Transverse colon (tissue), 4 donors: Measurements from ENCODE around the gene KRTAP10-5. TPM values are rescaled to one million over a fixed set of nuclear protein-coding genes. Genes with fewer than 3 reads are reported as not detected.
A peak's percentile ranks its signal among the peaks of the same experiment; 100 is the strongest.

Experiments
- DNase-seq: peaks from one replicate; pipeline ENCODE4 v3.0.0-alpha.2; 2019
- H3K27ac ChIP-seq, 4 donors: fragments of 200-600 bp; sonication (generic); 2 replicates each; pipeline ENCODE4 v1.5.1; 2016 to 2018; ENCODE audit warnings: inconsistent platforms in 4 of 4
- H3K27me3 ChIP-seq: fragments of 200-600 bp; sonication (generic); 2 replicates; pipeline ENCODE4 v1.5.1; 2017; ENCODE audit warnings: inconsistent platforms
- H3K36me3 ChIP-seq, 4 donors: fragments of 200-600 bp; sonication (generic); 2 replicates each; pipeline ENCODE4 v1.5.1; 2017 to 2019; ENCODE audit warnings: inconsistent platforms in 4 of 4
- H3K4me1 ChIP-seq, 4 donors: fragments of 200-600 bp; sonication (generic); 2 replicates each; pipeline ENCODE4 v1.5.1; 2017 to 2020; ENCODE audit warnings: inconsistent platforms in 4 of 4
- H3K4me3 ChIP-seq, 4 donors: fragments of 200-600 bp; sonication (generic); 1 replicate in 1 of 4; 2 replicates in 3 of 4; pipeline versions ENCODE4 v1.5.1 to v1.6.1; 2017 to 2019; ENCODE audit warnings: inconsistent platforms in 4 of 4
- H3K9me3 ChIP-seq, 2 donors: fragments of 200-600 bp; sonication (generic); 2 replicates each; pipeline ENCODE4 v1.5.1; 2017 to 2019; ENCODE audit warnings: inconsistent platforms in 2 of 2
- CTCF ChIP-seq, 5 experiments: fragments of 200-600 bp in 3 of 5; fragments of 450-650 bp in 2 of 5; sonication (generic) in 3 of 5; IDR thresholded peaks; 1 replicate in 2 of 5; 2 replicates in 3 of 5; pipeline ENCODE4 v1.5.1; 2016 to 2017; ENCODE audit warnings: antibody characterized with exemption in 5 of 5, inconsistent platforms in 3 of 5, mild to moderate bottlenecking in 2 of 5, moderate library complexity in 1 of 5
- EP300 ChIP-seq: sonication (generic); formaldehyde crosslinking; IDR thresholded peaks from one replicate; pipeline ENCODE4 v1.6.1; 2017; ENCODE audit warnings: antibody characterized with exemption, low read depth
- POLR2A ChIP-seq: fragments of 450-650 bp; IDR thresholded peaks from one replicate; pipeline ENCODE4 v1.6.1; 2016; ENCODE audit warnings: antibody characterized with exemption, mild to moderate bottlenecking, moderate library complexity
- POLR2AphosphoS5 ChIP-seq, 3 donors: sonication (generic); formaldehyde crosslinking; IDR thresholded peaks; one replicate each; pipeline ENCODE4 v1.6.1; 2016; ENCODE audit warnings: antibody characterized with exemption in 3 of 3
- WGBS, 2 donors: methylation state at CpG; one replicate each; pipeline ENCODE4 v1.1.5; 2018; ENCODE audit warnings: low coverage in 1 of 2; 5-methylcytosine and 5-hydroxymethylcytosine counted together
- in situ Hi-C, 4 donors: fragments of 200-750 bp; cut with MboI; loops; one replicate each; pipeline versions ENCODE4 v1.15.0 to v1.15.1; 2017; ENCODE audit warnings: low sequenced_read_pairs in 3 of 4, low pct_ligation_motif_present in 1 of 4, low pct_unique_long_range_greater_than_20kb in 1 of 4
- intact Hi-C: fragments of 100-400 bp; cut with DNase I; formaldehyde crosslinking; loops from one replicate; pipeline ENCODE4 v1.15.1; 2023; ENCODE audit warnings: low total_unique reads
- total RNA-seq, 4 donors: library from RNA; depleted of rRNA; stranded (reverse); fragments of >200 nt; gene quantifications; one replicate each; pipeline ENCODE4 v1.1.0, GENCODE V29; 2016

The KRTAP10-5 gene
- total RNA-seq, 4 donors from 2014 or later, result not detected

- Histone ChIP-seq H3K4me1 (no peaks in the 10 kb centered on the region), H3K4me3 (no peak overlapping the region), H3K27me3 (peaks cover 5% of the 10 kb centered on the region), H3K36me3 (no peaks in the 10 kb centered on the region), H3K9me3 (no peaks in the 10 kb centered on the region), H3K27ac (no peak overlapping the region)
- intact Hi-C loops (no loop called here), in situ Hi-C loops (no loop called here)
- TF ChIP-seq EP300 (no peak), POLR2AphosphoS5 (IDR thresholded peaks at IDR 0.05) (no peak), POLR2A (no peak), CTCF (IDR thresholded peaks at IDR 0.05) (no peak)
- WGBS, 2 donors, result 92% methylated on average over 16 of the region's 21 CpGs; no CpG with 5 or more reads in 1 of the 2 donors
- peak; percentile 4 for DNase-seq
These were observed 46.3 kb downstream of the KRTAP10-5 start for GRCh38 chr21:44533891-44534627.

- in situ Hi-C loops, result no loop called here
- DNase-seq, result peak; percentile 4
- no peak overlapping the region for H3K27ac ChIP-seq
- no peaks in the 10 kb centered on the region for H3K4me1 ChIP-seq
- no peak for TF ChIP-seq EP300
- no peak for TF ChIP-seq POLR2A
- no peak for TF ChIP-seq POLR2AphosphoS5 (IDR thresholded peaks at IDR 0.05)
- TF ChIP-seq CTCF (IDR thresholded peaks at IDR 0.05), result no peak
- H3K27me3 ChIP-seq, result no peaks in the 10 kb centered on the region
- no peak overlapping the region for H3K4me3 ChIP-seq
- intact Hi-C loops, result no loop called here
- H3K9me3 ChIP-seq, result no peaks in the 10 kb centered on the region
- H3K36me3 ChIP-seq, result no peaks in the 10 kb centered on the region
- WGBS, 2 donors, result 90% methylated on average over 37 of the region's 37 CpGs; no CpG with 5 or more reads in 1 of the 2 donors
These were observed 47.1 kb downstream of the KRTAP10-5 start for GRCh38 chr21:44533121-44533890.

- in situ Hi-C loops (no loop called here), intact Hi-C loops (no loop called here)
- Histone ChIP-seq H3K27me3 (no peaks in the 10 kb centered on the region), H3K36me3 (no peaks in the 10 kb centered on the region), H3K4me3 (no peak overlapping the region), H3K27ac (no peak overlapping the region), H3K4me1 (no peaks in the 10 kb centered on the region), H3K9me3 (no peaks in the 10 kb centered on the region)
- TF ChIP-seq POLR2AphosphoS5 (IDR thresholded peaks at IDR 0.05), result no peak
- no peak for TF ChIP-seq EP300
- no peak for TF ChIP-seq POLR2A
- TF ChIP-seq CTCF (IDR thresholded peaks at IDR 0.05), result no peak
- DNase-seq, result peak; percentile 4
- 89 to 100% methylated on average over 1 to 16 of the region's 16 CpGs for WGBS, 2 donors
These were observed 47.7 kb downstream of the KRTAP10-5 start for GRCh38 chr21:44532712-44533111.
